Endothelial cell of umbilical vein (primary cell): ENCODE results near the gene C20orf144.

Experiments used
- EZH2 ChIP-seq: IDR thresholded peaks from 2 replicates; pipeline ENCODE4 v1.6.1; 2012; ENCODE audit warnings: borderline replicate concordance, low read depth, mild to moderate bottlenecking, moderate library complexity, low read length, inconsistent platforms; ENCODE audit not compliant: severe bottlenecking
- GATA2 ChIP-seq: IDR thresholded peaks from 2 replicates; pipeline ENCODE4 v1.7.0; 2011; ENCODE audit warnings: low read depth, mild to moderate bottlenecking, moderate library complexity, mixed read lengths, low read length; ENCODE audit not compliant: insufficient read length, insufficient read depth
- POLR2A ChIP-seq: IDR thresholded peaks from 2 replicates; pipeline ENCODE4 v1.6.1; 2012; ENCODE audit warnings: low read depth, mild to moderate bottlenecking, control low read depth, low read length
- POLR2AphosphoS5 ChIP-seq: IDR thresholded peaks from 2 replicates; pipeline ENCODE4 v1.6.1; 2012; ENCODE audit warnings: low read depth, mild to moderate bottlenecking, control low read depth, low read length, moderate library complexity; ENCODE audit not compliant: insufficient read depth
- TF ChIP-seq, protein P1 (sequence below), 2 donors: IDR thresholded peaks; 1 replicate in 1 of 2; 2 replicates in 1 of 2; pipeline ENCODE4 v1.5.1; 2011; ENCODE audit warnings: low read length in 2 of 2, mild to moderate bottlenecking in 2 of 2, moderate library complexity in 2 of 2, control low read depth in 1 of 2, inconsistent platforms in 1 of 2, low read depth in 1 of 2; ENCODE audit not compliant: insufficient read depth in 1 of 2; ENCODE audit errors: extremely low read depth in 1 of 2

- no peak for TF ChIP-seq POLR2A
- TF ChIP-seq, protein P1, sequence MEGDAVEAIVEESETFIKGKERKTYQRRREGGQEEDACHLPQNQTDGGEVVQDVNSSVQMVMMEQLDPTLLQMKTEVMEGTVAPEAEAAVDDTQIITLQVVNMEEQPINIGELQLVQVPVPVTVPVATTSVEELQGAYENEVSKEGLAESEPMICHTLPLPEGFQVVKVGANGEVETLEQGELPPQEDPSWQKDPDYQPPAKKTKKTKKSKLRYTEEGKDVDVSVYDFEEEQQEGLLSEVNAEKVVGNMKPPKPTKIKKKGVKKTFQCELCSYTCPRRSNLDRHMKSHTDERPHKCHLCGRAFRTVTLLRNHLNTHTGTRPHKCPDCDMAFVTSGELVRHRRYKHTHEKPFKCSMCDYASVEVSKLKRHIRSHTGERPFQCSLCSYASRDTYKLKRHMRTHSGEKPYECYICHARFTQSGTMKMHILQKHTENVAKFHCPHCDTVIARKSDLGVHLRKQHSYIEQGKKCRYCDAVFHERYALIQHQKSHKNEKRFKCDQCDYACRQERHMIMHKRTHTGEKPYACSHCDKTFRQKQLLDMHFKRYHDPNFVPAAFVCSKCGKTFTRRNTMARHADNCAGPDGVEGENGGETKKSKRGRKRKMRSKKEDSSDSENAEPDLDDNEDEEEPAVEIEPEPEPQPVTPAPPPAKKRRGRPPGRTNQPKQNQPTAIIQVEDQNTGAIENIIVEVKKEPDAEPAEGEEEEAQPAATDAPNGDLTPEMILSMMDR (IDR thresholded peaks at IDR 0.05; ENCODE audit: extremely low read depth in 1 of 2, insufficient read depth in 1 of 2, low read depth in 1 of 2, low read length in 2 of 2), result no peak
- no peak for TF ChIP-seq POLR2AphosphoS5
- TF ChIP-seq EZH2, result no peak
- TF ChIP-seq GATA2, result no peak
Measured at GRCh38 chr20:33629533-33629932, 32.6 kb upstream of the C20orf144 start.
